Measurements from ENCODE around the gene NUP155. TPM values are rescaled to one million over a fixed set of nuclear protein-coding genes. Genes with fewer than 3 reads are reported as not detected.

The NUP155 gene
- total RNA-seq, 1 experiment from 2014 or later, result 58.5 TPM

DNA sequence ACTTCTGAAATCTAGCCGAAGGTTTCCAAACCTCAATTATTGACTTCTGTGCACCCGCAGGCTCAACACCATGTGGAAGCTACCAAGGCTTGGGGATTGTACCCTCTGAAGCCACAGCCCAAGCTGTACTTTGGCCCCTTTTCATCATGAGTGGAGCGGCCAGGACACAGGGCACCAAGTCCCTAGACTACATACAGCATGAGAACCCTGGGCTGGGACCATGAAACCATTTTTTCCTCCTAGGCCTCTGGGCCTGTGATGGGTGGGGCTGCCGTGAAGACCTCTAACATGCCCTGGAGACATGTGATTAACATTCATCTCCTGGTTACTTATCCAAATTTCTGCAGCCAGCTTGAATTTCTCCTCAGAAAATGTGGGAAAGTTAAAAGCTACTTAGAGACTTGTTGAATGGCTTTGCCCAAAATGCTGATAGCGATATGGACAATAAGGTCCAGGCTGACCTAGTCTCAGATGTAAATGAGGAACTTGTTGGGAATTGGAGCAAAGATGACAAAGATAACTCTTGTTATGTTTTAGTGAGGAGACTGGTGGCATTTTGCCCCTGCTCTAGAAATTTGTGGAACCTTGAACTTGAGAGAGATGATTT is 87.6 kb downstream of the NUP155 start:
- intact Hi-C loops (cut with micrococcal nuclease; ENCODE audit: unreplicated experiment) (no loop called here), in situ Hi-C loops (cut with HindIII; ENCODE audit: low pct_unique_long_range_greater_than_20kb, low sequenced_read_pairs) (no loop called here)
- H3K36me3 ChIP-seq (ENCODE audit: control insufficient read depth, insufficient read depth, low read length), result no peaks in the 10 kb centered on the region; the same call in 1 of the 2 replicates
- no peak overlapping the region for H3K27ac ChIP-seq (ENCODE audit: low read length)
- H3K4me3 ChIP-seq (ENCODE audit: low read depth in 2 of 2, low read length in 2 of 2), result no peak overlapping the region
- no peaks in the 10 kb centered on the region for H3K4me1 ChIP-seq (ENCODE audit: control insufficient read depth, insufficient read depth, low read length)
- BruUV-seq (replicated peaks), result no TSS peak
- ATAC-seq (no peak), DNase-seq (ENCODE audit: low read depth, low spot score) (no peak)
- H3K27me3 ChIP-seq (ENCODE audit: control insufficient read depth, insufficient read depth, low read length), result no peaks in the 10 kb centered on the region
- H3K9me3 ChIP-seq (ENCODE audit: control insufficient read depth, insufficient read depth, low read depth, low read length), result peaks cover 14% of the 10 kb centered on the region
- TF ChIP-seq, protein P1, sequence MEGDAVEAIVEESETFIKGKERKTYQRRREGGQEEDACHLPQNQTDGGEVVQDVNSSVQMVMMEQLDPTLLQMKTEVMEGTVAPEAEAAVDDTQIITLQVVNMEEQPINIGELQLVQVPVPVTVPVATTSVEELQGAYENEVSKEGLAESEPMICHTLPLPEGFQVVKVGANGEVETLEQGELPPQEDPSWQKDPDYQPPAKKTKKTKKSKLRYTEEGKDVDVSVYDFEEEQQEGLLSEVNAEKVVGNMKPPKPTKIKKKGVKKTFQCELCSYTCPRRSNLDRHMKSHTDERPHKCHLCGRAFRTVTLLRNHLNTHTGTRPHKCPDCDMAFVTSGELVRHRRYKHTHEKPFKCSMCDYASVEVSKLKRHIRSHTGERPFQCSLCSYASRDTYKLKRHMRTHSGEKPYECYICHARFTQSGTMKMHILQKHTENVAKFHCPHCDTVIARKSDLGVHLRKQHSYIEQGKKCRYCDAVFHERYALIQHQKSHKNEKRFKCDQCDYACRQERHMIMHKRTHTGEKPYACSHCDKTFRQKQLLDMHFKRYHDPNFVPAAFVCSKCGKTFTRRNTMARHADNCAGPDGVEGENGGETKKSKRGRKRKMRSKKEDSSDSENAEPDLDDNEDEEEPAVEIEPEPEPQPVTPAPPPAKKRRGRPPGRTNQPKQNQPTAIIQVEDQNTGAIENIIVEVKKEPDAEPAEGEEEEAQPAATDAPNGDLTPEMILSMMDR (IDR thresholded peaks at IDR 0.05), result no peak
- TF ChIP-seq SIN3A (IDR thresholded peaks at IDR 0.05; ENCODE audit: borderline replicate concordance, insufficient read depth, low read depth, low read length) (no peak), TCF7L2 (IDR thresholded peaks at IDR 0.05; ENCODE audit: low read depth, low read length) (no peak), POLR2AphosphoS5 (IDR thresholded peaks at IDR 0.05; ENCODE audit: low read depth, low read length) (no peak)
- TF ChIP-seq, protein P2, sequence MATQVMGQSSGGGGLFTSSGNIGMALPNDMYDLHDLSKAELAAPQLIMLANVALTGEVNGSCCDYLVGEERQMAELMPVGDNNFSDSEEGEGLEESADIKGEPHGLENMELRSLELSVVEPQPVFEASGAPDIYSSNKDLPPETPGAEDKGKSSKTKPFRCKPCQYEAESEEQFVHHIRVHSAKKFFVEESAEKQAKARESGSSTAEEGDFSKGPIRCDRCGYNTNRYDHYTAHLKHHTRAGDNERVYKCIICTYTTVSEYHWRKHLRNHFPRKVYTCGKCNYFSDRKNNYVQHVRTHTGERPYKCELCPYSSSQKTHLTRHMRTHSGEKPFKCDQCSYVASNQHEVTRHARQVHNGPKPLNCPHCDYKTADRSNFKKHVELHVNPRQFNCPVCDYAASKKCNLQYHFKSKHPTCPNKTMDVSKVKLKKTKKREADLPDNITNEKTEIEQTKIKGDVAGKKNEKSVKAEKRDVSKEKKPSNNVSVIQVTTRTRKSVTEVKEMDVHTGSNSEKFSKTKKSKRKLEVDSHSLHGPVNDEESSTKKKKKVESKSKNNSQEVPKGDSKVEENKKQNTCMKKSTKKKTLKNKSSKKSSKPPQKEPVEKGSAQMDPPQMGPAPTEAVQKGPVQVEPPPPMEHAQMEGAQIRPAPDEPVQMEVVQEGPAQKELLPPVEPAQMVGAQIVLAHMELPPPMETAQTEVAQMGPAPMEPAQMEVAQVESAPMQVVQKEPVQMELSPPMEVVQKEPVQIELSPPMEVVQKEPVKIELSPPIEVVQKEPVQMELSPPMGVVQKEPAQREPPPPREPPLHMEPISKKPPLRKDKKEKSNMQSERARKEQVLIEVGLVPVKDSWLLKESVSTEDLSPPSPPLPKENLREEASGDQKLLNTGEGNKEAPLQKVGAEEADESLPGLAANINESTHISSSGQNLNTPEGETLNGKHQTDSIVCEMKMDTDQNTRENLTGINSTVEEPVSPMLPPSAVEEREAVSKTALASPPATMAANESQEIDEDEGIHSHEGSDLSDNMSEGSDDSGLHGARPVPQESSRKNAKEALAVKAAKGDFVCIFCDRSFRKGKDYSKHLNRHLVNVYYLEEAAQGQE (IDR thresholded peaks at IDR 0.05; ENCODE audit: insufficient read depth in 1 of 2, low read depth in 2 of 2, low read length in 1 of 2), result no peak
- ChIA-PET POLR2A (no interaction called here), CTCF (no interaction called here)

DNA sequence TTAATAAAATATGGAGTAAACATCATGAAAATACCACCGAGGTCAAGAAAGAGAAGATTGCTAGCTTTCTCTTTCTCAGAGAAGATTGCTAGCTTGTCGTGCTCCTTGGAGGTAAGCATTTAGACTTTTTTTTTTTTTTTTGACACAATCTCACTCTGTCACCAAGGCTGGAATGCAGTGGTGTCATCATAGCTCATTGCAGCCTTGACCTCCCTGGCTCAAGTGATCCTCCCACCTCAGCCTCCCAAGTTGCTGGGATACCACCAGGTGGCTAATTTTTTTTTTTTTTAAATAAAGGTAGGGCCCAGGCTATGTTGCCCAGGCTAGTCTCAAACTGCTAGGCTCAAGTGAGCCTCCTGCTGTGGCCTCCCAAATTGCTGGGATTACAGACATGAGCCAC is 95.4 kb downstream of the NUP155 start:
- H3K27me3 ChIP-seq (ENCODE audit: control insufficient read depth, insufficient read depth, low read length), result no peaks in the 10 kb centered on the region
- no peaks in the 10 kb centered on the region for H3K4me1 ChIP-seq (ENCODE audit: control insufficient read depth, insufficient read depth, low read length)
- intact Hi-C loops (cut with micrococcal nuclease; ENCODE audit: unreplicated experiment) (no loop called here), in situ Hi-C loops (cut with HindIII; ENCODE audit: low pct_unique_long_range_greater_than_20kb, low sequenced_read_pairs) (no loop called here)
- H3K36me3 ChIP-seq (ENCODE audit: control insufficient read depth, insufficient read depth, low read length), result no peaks in the 10 kb centered on the region
- BruUV-seq (replicated peaks), result no TSS peak
- ChIA-PET POLR2A (no interaction called here), CTCF (no interaction called here)
- H3K4me3 ChIP-seq (ENCODE audit: low read depth in 2 of 2, low read length in 2 of 2), result no peak overlapping the region
- TF ChIP-seq TCF7L2 (IDR thresholded peaks at IDR 0.05; ENCODE audit: low read depth, low read length) (no peak), POLR2AphosphoS5 (IDR thresholded peaks at IDR 0.05; ENCODE audit: low read depth, low read length) (no peak), SIN3A (IDR thresholded peaks at IDR 0.05; ENCODE audit: borderline replicate concordance, insufficient read depth, low read depth, low read length) (no peak)
- TF ChIP-seq, protein P2 (IDR thresholded peaks at IDR 0.05; ENCODE audit: insufficient read depth in 1 of 2, low read depth in 2 of 2, low read length in 1 of 2), result no peak
- TF ChIP-seq, protein P1 (IDR thresholded peaks at IDR 0.05), result no peak
- ATAC-seq, result no peak
- peaks cover 6% of the 10 kb centered on the region for H3K9me3 ChIP-seq (ENCODE audit: control insufficient read depth, insufficient read depth, low read depth, low read length)
- no peak for DNase-seq (ENCODE audit: low read depth, low spot score)
- no peak overlapping the region for H3K27ac ChIP-seq (ENCODE audit: low read length)
